SU-DHL-6 (cell line): ENCODE data around the gene DAPK1.

Experiments used
- EZH2phosphoT487 ChIP-seq: fragments of 200-600 bp; sonication (generic), shearing (Covaris generic); conservative IDR thresholded peaks from 2 replicates; pipeline ENCODE4 v1.6.1; 2018; ENCODE audit warnings: mild to moderate bottlenecking, antibody characterized with exemption, low read length, moderate library complexity, mixed read lengths
- TF ChIP-seq, protein P1 (sequence below): fragments of 200-600 bp; sonication (generic); IDR thresholded peaks from one replicate; pipeline ENCODE4 v1.5.1; 2017; ENCODE audit warnings: antibody characterized with exemption, mild to moderate bottlenecking, low read length, moderate library complexity; ENCODE audit not compliant: insufficient read depth, poor library complexity, severe bottlenecking

DNA sequence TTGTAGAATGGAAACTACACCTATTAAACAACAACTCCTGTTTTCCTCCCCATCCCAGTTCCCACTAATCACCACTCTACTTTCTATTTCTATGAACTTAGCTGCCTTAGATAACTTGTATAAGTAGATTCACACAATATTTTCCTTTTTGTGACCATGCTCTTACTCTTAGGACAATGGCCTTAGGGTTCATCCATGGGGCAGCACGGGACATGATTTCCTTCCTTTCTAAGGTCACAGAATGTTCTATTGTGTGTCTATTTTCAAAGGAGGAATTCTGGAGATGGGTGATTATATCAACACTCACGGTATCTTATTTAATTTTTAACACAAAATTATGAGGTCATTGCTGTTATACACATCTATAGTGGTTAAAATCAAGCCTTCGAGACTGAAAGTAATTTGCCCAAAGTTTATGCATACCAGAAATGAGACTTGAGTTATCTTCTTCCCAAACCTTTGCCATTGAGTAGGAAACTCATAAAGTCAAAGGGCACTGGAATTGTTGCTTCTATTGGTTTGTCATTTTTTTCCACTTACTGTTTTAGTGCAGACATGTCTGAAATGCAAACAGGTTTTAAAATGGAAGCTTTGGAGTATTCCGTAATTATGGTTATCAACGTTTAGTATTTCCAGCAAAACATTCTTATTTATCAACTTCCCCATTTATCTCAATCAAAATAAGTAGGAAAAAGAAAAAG is 251.8 kb downstream of the DAPK1 start:
- TF ChIP-seq, protein P1, sequence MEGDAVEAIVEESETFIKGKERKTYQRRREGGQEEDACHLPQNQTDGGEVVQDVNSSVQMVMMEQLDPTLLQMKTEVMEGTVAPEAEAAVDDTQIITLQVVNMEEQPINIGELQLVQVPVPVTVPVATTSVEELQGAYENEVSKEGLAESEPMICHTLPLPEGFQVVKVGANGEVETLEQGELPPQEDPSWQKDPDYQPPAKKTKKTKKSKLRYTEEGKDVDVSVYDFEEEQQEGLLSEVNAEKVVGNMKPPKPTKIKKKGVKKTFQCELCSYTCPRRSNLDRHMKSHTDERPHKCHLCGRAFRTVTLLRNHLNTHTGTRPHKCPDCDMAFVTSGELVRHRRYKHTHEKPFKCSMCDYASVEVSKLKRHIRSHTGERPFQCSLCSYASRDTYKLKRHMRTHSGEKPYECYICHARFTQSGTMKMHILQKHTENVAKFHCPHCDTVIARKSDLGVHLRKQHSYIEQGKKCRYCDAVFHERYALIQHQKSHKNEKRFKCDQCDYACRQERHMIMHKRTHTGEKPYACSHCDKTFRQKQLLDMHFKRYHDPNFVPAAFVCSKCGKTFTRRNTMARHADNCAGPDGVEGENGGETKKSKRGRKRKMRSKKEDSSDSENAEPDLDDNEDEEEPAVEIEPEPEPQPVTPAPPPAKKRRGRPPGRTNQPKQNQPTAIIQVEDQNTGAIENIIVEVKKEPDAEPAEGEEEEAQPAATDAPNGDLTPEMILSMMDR: no peak
- TF ChIP-seq EZH2phosphoT487: no peak
